NCI-H146 treated with DMSO at 0.1 percent for 48 hours (cell line): ENCODE measurements around the gene CHRNA1.
A peak's percentile ranks its signal among the peaks of the same experiment; 100 is the strongest.

ENCODE experiments used
- DNase-seq: peaks from one replicate; lab custom pipeline; 2025; ENCODE audit not compliant: unreplicated experiment; lab: John Stamatoyannopoulos, UW

CHRNA1 gene

GRCh38 chr2:174761837-174762236 lies 2.4 kb downstream of the CHRNA1 start:
- no peak for DNase-seq

GRCh38 chr2:174760845-174761473 lies 3.3 kb downstream of the CHRNA1 start:
- DNase-seq = no peak

GRCh38 chr2:174759381-174760065 lies 4.7 kb downstream of the CHRNA1 start:
- no peak for DNase-seq

- no peak for DNase-seq
Measured at GRCh38 chr2:174756743-174757142, 7.5 kb downstream of the CHRNA1 start.

GRCh38 chr2:174753038-174753633 lies 11.1 kb downstream of the CHRNA1 start:
- DNase-seq = no peak

- DNase-seq = no peak
Measured at GRCh38 chr2:174752403-174753037, 11.8 kb downstream of the CHRNA1 start.

GRCh38 chr2:174750923-174751441 lies 13.3 kb downstream of the CHRNA1 start:
- no peak for DNase-seq

DNA sequence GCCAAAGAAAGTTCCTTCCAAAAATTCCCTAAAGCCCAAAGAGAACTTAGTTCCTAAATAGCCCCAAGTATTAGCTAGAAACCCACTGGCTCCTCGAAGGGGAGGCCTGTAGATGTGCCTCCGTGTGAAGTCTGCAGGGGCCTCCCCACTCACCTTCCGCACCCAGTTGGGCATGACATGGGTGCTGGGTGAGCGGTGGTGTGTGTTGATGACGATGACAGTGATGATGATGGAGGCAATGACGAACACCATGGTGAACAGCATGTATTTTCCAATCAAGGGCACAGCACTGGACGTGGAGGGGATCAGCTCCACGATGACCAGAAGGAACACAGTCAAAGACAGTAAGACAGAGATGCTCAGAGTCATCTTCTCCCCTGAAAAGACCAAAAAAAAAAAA lies 14.5 kb downstream of the CHRNA1 start:
- no peak for DNase-seq

- DNase-seq = peak; percentile 24
Measured at GRCh38 chr2:174748948-174749347, 15.3 kb downstream of the CHRNA1 start.

- DNase-seq = no peak
Measured at GRCh38 chr2:174745142-174745541, 19.1 kb downstream of the CHRNA1 start.

DNA sequence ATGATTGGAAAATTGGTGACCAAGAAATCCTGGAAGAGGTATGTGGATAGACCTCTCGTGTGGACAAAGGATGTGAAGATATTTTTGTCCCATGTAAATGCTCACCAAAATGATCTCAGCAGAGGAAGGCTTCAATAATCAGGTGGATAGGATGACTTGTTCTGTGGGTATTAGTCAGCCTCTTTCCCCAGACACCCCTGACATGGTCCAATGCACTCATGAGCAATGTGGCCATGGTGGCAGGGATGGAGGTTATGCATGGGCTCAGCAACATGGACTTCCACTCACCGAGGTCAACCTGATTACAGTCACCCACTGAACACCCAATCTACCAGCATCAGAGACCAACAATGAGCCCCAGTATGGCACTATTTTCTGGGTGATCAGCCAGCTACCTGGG lies 20.2 kb downstream of the CHRNA1 start:
- no peak for DNase-seq

DNA sequence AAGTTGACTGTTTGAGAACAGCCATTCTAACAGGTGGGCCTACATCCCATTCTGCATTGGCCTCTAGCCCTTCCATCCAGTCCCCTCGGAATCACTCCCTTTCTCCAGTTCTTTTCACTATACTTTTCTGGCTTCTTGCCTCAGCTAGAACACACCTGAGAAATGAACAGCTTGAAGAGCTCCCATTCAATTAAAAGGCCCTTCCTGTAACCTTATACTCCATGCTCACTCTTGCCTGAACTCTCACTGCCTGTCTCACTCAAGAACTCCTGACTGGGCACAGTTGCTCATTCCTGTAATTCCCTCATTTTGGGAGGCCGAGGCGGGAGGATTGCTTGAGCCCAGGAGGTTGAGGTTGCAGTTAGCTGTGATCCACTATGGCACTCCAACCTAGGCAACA lies 23.6 kb downstream of the CHRNA1 start:
- DNase-seq = no peak

DNA sequence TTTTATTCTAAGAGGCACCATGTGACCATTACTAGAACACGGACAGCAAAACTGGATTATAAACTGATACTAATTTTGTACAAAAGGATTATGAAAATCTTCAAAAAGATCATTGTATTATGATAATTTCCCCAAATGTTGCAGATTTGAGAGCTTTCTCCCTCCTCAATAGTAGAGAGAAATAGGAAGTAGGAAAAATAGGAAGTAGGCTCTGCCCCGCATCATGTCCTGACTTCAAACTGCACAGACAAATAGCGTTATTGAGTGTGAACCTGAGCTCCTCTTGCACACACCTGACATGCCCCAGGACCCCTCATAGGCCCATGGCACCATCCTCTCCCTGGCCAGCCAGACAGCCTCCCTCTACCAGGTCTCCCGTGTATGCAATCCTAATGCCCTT lies 25.4 kb downstream of the CHRNA1 start:
- no peak for DNase-seq

DNA sequence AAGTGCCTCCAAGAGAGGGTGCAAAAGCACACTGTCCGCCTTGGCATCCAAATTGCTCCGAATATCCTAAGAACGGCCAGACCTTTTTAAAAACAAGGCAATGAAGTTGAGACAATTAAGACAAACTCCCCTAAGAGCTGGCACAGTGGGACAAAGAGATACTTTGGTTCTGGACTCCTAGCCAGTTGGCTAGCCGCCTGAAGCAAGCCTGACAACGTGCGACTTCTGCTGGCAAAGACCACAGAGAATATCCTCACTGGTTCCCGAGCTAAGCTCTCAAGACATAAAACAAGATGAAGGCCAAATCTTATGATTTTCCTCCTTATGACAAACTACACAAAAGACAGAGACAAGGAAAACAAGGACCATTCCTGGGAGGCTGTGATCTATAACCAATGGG lies 32.7 kb downstream of the CHRNA1 start:
- no peak for DNase-seq

GRCh38 chr2:174730698-174731018 lies 33.6 kb downstream of the CHRNA1 start:
- no peak for DNase-seq

GRCh38 chr2:174729797-174730697 lies 34.2 kb downstream of the CHRNA1 start:
- no peak for DNase-seq

DNA sequence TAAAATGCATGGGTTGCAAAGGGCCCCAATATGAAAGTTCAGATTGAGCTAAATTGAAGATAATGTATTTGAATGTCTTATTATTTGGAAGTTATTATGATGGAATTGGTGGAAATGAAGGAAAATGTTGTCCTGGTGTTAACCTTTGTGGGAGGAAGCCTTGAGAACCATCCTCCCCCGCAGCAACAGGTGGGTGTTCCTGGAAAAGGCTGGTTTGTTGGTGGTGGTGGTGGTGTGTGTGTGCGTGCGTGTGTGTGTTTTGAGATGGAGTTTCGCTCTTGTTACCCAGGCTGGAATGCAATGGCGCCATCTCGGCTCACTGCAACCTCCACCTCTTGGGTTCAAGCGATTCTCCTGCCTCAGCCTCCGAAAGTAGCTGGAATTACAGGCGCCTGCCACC lies 36.2 kb downstream of the CHRNA1 start:
- DNase-seq = no peak

DNA sequence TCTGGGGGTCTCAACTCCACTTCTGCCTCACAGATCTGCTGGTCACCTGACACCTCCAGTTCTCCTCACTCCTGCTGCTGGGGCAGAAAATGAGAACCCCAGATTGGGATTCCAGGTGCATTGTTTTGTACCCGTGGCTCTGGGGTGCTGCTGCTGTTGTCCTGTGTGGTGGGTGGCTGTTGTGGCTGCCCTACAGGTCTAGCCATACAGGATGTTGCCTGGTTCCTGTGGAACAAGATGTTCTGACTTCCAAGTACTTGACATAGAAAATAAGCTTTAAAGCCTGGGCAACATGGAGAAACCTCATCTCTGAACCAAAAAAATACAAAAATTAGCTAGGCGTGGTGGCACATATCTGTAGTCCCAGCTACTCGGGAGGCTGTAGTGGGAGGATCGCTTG lies 38.1 kb downstream of the CHRNA1 start:
- DNase-seq = no peak

GRCh38 chr2:174722942-174723592 lies 41.2 kb downstream of the CHRNA1 start:
- DNase-seq = no peak

GRCh38 chr2:174719016-174719415 lies 45.3 kb downstream of the CHRNA1 start:
- DNase-seq = no peak
